GM19099 (cell line): ENCODE results near the gene ASB8.

ENCODE experiments used
- POLR2A ChIP-seq: IDR thresholded peaks from 3 replicates; pipeline ENCODE4 v1.6.1; 2011; ENCODE audit warnings: low read depth; ENCODE audit not compliant: insufficient read length; ENCODE audit errors: extremely low read depth

Gene ASB8

GRCh38 chr12:48157018-48157888, at the start of gene ASB8:
ASB8 (minus strand) TSS chr12:48157515; CDS start chr12:48153496, 4,019 bp downstream.
- TF ChIP-seq POLR2A = peak; percentile 75

DNA sequence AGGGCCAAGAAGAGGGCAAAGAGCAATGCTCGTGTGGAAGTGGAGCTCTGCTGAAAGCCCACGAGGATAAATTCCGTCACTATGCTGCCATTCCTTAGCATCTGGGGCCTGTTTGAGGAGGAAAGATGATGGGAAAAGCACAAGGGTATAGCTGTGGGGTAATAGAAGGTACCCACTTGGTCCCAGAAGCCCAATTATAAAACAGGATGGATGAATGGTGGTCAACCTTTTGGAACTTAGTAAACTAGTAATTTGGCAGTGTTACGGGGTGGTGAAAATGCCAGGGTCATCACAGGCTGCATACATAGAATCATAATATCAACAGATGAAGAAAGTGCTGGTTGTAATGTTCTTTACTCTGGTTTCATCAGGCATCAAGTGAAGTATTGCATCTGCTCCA, 45.9 kb upstream of the ASB8 start, which contains the start of gene OR10AD1:
OR10AD1 (minus strand) TSS at position 101 of the 400 bp plus-strand sequence; CDS start at position 101, 0 bp downstream.
- TF ChIP-seq POLR2A = no peak

DNA sequence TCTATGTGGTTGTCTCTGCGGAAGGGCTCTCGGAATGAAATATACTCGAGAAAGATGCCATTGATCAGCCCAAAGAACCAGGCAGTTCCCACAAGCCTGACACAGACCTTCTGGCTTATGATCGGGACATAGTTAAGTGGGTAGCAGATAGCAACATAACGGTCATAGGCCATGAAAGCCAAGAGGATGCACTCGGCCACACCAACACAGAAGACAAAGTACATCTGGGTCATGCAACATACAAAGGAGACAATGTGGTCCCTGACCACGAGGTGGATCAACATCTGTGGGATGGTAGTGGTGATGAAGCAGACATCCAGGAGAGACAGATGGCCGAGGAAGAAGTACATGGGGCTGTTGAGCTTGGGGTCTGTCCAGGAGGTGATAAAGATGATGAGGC, 45.5 kb upstream of the ASB8 start:
- no peak for TF ChIP-seq POLR2A

- TF ChIP-seq POLR2A = no peak
Observed at GRCh38 chr12:48201516-48201915, 44.2 kb upstream of the ASB8 start.

GRCh38 chr12:48201091-48201490, 43.8 kb upstream of the ASB8 start:
- no peak for TF ChIP-seq POLR2A

DNA sequence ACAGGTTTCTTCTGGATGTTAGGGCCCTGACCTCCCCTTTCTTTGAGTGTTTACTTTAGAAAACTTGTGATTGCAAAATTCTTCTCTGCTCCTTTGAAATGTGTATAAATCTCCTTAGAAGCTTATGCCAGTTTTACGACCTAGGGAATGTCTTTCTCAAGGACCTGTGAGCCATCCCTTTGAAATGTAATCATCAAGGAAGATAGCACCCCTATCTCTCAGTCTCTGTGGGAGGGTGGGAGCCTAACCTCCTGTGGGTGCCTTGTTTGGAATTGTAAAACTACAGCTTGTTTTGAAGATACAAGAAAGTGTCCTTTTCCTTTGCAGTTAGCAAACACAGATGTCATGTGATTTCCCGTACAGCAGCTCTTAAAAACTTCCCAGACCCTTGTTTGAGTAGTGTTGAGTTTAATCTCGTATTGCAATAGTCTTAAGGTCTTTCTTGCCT, 42.5 kb upstream of the ASB8 start:
- no peak for TF ChIP-seq POLR2A

GRCh38 chr12:48198985-48199384, 41.7 kb upstream of the ASB8 start:
- TF ChIP-seq POLR2A = no peak

DNA sequence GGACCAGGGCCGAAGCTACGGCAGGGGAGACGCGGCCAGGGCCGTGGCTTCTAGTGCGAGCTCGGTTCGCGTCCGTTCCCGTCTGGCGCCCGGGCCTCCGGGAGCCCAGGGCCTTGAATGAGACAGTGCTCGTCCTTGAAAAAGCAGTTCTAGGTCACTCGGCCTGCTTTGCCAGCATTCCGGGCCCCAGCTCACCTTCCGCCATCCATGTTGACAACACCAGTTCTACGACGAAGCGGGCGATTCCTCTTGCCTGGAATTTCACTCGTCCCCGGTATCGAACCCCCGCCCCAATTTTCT, 41.3 kb upstream of the ASB8 start:
- TF ChIP-seq POLR2A = no peak

DNA sequence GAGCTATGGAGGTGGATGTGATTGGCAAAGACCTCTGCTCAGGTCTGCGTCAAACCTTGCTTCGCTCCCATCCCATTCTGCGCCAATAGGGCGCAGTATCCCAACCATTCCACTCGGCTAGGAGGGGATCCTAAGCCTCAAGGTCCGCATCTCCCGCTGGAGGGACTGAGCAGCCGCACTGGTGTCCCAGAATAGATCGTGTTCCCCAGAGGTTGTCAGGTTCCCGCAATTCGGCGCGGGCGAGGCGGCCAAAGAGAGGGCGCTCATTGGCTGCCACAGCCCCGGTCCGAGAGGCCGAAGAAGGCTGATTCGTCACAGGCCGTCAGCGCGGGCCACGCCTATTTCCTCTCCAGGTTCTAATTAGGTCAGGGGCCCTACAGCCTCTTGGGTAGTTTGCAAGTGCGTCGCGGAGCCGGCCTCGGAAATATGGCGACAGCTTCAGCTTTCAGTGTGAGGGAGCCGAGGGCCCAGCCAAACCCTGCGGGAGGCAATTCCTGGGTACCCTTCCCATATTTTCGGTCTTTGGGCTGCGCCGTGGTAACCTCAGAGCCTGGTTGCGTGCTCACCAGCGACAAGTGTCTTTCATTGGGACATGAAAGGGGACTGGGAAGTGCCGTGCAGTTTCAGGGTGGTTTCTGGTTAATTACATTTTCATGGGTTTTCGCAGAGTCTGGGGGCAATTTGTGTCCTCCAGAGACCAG, 40.8 kb upstream of the ASB8 start:
- TF ChIP-seq POLR2A = peak; percentile 97

DNA sequence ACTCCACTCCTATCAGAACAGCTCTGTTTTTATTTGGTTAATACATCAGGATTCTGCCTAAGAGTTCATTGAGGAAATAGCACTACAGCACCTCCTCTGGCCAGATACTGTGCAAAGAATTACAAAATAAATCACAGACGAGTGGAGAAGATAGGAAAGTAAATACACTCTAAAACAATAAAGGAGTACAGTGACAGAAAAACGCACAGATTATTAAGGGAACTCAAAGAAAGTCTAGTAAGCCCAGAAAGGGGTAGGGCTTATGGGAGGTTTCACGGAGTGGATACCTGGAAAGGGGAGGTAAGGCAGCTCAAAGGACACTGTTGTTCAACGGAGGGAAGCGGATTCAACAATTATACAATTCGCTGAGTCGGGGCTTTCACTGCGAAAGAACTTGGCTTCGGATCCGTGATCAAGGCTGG, 40.2 kb upstream of the ASB8 start:
- no peak for TF ChIP-seq POLR2A

- no peak for TF ChIP-seq POLR2A
Observed at GRCh38 chr12:48194799-48195201, 37.5 kb upstream of the ASB8 start.

DNA sequence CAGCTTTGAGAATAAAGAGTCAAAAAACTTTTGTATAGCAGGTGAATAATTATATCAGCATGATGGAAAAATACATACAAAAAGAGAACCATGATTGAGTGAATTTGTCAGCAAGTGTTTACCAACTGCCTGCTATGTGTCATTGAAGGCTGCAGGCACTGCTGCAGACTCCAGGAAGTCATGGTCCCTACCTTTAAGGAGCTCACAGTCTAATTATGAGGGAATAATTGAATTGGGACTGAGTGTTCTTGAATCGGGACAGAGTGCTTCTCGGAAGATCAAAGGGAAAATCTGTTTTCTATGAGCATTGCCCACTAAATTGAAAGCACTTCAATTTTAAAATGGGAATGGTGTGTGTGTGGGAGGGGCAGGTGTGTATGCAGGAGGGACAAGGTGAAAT, 36.3 kb upstream of the ASB8 start:
- TF ChIP-seq POLR2A = no peak

DNA sequence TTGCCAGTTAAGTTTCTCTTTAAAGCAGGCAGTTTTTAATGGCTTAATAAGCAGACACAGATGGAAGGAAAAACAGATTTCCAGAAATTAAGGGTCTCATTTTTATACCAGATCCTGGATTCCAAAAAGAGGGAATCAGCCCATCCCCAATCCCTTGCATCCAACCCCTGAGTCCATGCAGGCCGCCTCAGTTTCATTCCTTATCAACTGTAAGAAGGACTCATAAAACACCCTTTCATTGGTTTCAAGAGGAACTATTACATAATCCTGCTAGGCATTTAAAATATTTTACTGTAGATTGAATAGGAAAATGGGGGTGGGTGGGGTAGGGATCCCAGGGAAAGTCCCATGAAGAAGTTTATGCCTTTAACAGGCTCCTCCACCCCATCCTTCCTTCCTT, 35.5 kb upstream of the ASB8 start:
- no peak for TF ChIP-seq POLR2A

DNA sequence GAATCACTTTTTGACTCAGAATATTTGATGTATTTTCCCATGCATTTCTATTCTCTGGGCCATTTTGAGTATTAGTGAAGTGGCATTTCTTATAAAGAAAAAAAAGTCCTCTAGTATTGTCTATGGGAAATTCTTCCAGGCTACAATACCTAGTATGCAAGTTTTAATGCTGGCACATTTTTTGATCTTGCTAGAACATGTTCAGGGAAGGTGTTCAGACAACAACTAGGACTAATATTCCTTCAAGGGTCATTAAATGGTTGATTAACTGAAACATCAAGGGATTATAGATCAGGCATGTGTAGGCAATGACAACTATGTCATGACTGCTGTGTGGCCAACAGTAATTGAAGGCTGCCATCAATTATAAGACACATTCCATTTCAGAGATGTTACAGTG, 33.8 kb upstream of the ASB8 start:
- TF ChIP-seq POLR2A = no peak

GRCh38 chr12:48189331-48190125, 32.2 kb upstream of the ASB8 start:
- no peak for TF ChIP-seq POLR2A
